ENCODE data around the gene RHOT1. TPM values are rescaled to one million over a fixed set of nuclear protein-coding genes. Genes with fewer than 3 reads are reported as not detected.
A peak's percentile ranks its signal among the peaks of the same experiment; 100 is the strongest.
"Not testable (repeated sequence)": the region's sequence is repeated elsewhere in the genome, so short reads cannot be mapped to it uniquely, and the experiment has no call there.

Gene RHOT1
- total RNA-seq (10 to 100 TPM; 18.9 to 19.5 TPM), total RNA-seq (48.7 to 51.0 reads per million in 2 donors)

GRCh38 chr17:32142038-32142856, at the start of gene RHOT1:
Gene RHOT1, plus strand, starts transcription at chr17:32142502. Its CDS starts 191 bp downstream, at chr17:32142693.
- H3K4me1 Mint-ChIP-seq = peaks cover 17% of the 10 kb centered on the region
- peak within 1 kb of the TSS; percentile 95 for H3K27ac Mint-ChIP-seq
- no peaks in the 10 kb centered on the region for H3K36me3 Mint-ChIP-seq (ENCODE audit: low read depth)
- DNase-seq = peak; percentile 66 to 71 (median 69)
- no peaks in the 10 kb centered on the region for H3K9me3 ChIP-seq (ENCODE audit: control insufficient read depth, low read length, poor library complexity, severe bottlenecking)
- no peaks in the 10 kb centered on the region for H3K27me3 Mint-ChIP-seq
- H3K4me3 Mint-ChIP-seq = peak within 1 kb of the TSS; percentile 98
- ATAC-seq = peak; percentile 85

DNA sequence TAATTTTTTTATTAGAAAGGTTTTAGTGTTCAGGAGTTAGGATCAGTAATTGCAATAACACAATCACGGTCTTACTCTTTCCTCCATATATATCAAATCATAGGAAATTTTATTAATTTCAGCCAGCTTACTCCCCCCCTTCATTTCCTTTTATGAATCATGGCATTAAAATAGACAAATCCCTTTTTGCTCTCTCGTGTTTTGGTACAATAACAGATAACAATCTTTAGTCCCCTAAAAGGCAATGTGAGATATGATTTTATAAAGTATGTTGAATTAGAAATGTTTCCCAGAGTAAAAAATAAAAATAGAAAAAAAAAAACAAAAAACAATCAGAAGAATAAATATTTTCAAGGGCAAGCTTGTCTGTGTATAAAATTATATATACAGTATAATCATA, 42.6 kb upstream of the RHOT1 start:
- no peaks in the 10 kb centered on the region for H3K36me3 Mint-ChIP-seq (ENCODE audit: low read depth)
- no peak for ATAC-seq
- no peak overlapping the region for H3K27ac Mint-ChIP-seq
- H3K4me3 Mint-ChIP-seq = no peak overlapping the region
- peaks cover 11% of the 10 kb centered on the region for H3K4me1 Mint-ChIP-seq
- H3K27me3 Mint-ChIP-seq = no peaks in the 10 kb centered on the region
- no peaks in the 10 kb centered on the region for H3K9me3 ChIP-seq (ENCODE audit: control insufficient read depth, low read length, poor library complexity, severe bottlenecking)
- no peak for DNase-seq

DNA sequence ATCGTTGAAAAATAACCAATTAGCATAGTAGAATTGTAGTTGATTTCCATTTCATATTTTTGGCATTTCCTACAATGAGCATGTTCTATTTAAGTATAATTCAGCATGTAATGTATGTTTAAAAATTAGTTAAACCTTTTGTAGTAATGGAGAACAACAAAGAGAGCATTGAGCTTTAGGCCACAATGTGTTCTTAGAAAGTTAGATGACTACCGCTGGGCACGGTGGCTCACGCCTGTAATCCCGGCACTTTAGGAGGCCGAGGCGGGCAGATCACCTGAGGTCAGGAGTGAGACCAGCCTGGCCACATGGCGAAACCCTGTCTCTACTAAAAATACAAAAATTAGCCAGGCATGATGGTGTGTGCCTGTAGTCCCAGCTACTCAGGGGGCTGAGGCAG, 42.0 kb upstream of the RHOT1 start:
- H3K27ac Mint-ChIP-seq; H3K9me3 ChIP-seq (ENCODE audit: control insufficient read depth, low read length, poor library complexity, severe bottlenecking); DNase-seq; H3K36me3 Mint-ChIP-seq (ENCODE audit: low read depth); H3K27me3 Mint-ChIP-seq; ATAC-seq; H3K4me3 Mint-ChIP-seq: not testable (repeated sequence)
- H3K4me1 Mint-ChIP-seq = peaks cover 13% of the 10 kb centered on the region

DNA sequence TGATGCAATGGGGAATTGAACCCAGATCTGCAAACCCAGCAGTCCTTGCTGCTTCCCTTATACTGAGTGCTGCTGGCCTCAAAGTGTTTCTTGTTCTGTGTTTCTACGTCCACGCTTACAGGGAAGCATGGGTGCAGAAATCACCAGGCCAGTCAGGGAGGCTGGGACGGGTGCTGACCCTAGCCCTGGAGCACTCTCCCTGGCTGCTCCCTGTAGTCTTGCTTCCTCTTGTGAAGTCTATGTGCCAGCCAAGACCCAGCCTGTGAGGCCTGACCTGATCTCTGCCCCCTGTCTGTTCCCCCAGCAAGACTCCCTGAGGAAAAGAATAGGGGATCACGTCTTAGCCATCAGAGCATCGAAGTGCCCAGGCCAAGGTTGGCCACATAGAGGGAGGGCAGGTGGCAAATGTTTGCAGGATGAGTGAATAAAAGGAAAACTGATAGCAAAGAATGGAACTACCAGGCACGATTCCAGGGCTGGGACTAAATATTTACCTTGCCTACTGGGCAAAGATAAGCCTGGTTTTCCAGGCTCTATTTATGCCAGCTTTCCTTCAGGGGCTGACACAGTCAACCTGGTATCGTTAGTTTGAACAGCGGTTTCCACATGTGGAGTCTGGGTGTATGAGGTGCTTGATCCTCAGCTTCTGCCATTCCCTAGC, 41.2 kb upstream of the RHOT1 start:
- DNase-seq = no peak
- no peak overlapping the region for H3K4me3 Mint-ChIP-seq
- no peaks in the 10 kb centered on the region for H3K9me3 ChIP-seq (ENCODE audit: control insufficient read depth, low read length, poor library complexity, severe bottlenecking)
- no peak overlapping the region for H3K27ac Mint-ChIP-seq
- ATAC-seq = no peak
- peaks cover 15% of the 10 kb centered on the region for H3K4me1 Mint-ChIP-seq
- H3K27me3 Mint-ChIP-seq = no peaks in the 10 kb centered on the region
- H3K36me3 Mint-ChIP-seq (ENCODE audit: low read depth) = no peaks in the 10 kb centered on the region

- no peaks in the 10 kb centered on the region for H3K9me3 ChIP-seq (ENCODE audit: control insufficient read depth, low read length, poor library complexity, severe bottlenecking)
- Mint-ChIP-seq H3K27me3 (no peaks in the 10 kb centered on the region), H3K4me1 (peaks cover 18% of the 10 kb centered on the region), H3K4me3 (no peak overlapping the region), H3K36me3 (ENCODE audit: low read depth) (no peaks in the 10 kb centered on the region), H3K27ac (no peak overlapping the region)
- no peak for DNase-seq
- no peak for ATAC-seq
Observed at GRCh38 chr17:32102172-32102571, 40.1 kb upstream of the RHOT1 start.

- no peaks in the 10 kb centered on the region for H3K27me3 Mint-ChIP-seq
- no peak for DNase-seq
- no peak overlapping the region for H3K4me3 Mint-ChIP-seq
- H3K36me3 Mint-ChIP-seq (ENCODE audit: low read depth) = no peaks in the 10 kb centered on the region
- H3K4me1 Mint-ChIP-seq = peaks cover 19% of the 10 kb centered on the region
- ATAC-seq = no peak
- no peaks in the 10 kb centered on the region for H3K9me3 ChIP-seq (ENCODE audit: control insufficient read depth, low read length, poor library complexity, severe bottlenecking)
- no peak overlapping the region for H3K27ac Mint-ChIP-seq
Observed at GRCh38 chr17:32102646-32103186, 39.6 kb upstream of the RHOT1 start.

DNA sequence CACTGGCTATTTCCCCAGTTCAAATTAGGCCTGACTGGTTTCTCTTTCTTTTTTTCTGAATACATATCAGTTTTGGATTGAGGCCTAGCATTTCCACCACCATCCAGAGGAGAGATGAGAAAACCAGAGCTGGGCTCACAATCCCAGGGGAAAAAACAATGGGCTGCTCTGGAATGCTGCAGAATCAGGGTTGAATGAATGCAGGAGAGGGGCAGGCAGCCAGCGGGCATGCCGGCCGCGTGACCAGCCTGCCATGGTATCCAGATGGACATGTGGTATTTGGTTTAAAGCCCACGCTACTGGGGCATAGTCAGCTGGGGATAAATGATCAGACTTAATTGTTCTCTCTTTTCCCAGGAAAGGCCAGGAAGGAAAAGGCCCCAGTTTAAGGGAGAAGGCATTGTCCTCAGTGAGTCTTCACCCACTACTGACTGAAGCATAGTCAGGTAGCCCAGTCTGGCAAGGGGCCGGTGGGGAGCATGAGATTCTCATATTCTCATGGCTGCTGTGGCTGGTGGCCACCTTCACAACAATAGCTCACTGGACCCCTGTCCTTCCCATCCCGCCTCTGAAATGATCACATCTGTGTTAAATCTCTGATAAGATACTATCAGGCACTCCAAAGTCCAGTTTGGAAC, 38.7 kb upstream of the RHOT1 start:
- no peak for ATAC-seq
- DNase-seq = no peak
- H3K4me1 Mint-ChIP-seq = peaks cover 19% of the 10 kb centered on the region
- peak overlapping the region; percentile 76 for H3K4me3 Mint-ChIP-seq
- no peaks in the 10 kb centered on the region for H3K27me3 Mint-ChIP-seq
- H3K36me3 Mint-ChIP-seq (ENCODE audit: low read depth) = no peaks in the 10 kb centered on the region
- peak overlapping the region; percentile 71 for H3K27ac Mint-ChIP-seq
- H3K9me3 ChIP-seq (ENCODE audit: control insufficient read depth, low read length, poor library complexity, severe bottlenecking) = no peaks in the 10 kb centered on the region

- H3K4me1 Mint-ChIP-seq = peaks cover 19% of the 10 kb centered on the region
- peak overlapping the region; percentile 71 for H3K27ac Mint-ChIP-seq
- no peaks in the 10 kb centered on the region for H3K36me3 Mint-ChIP-seq (ENCODE audit: low read depth)
- H3K4me3 Mint-ChIP-seq = peak overlapping the region; percentile 76
- H3K27me3 Mint-ChIP-seq = no peaks in the 10 kb centered on the region
- ATAC-seq (no peak), DNase-seq (no peak)
- H3K9me3 ChIP-seq (ENCODE audit: control insufficient read depth, low read length, poor library complexity, severe bottlenecking) = no peaks in the 10 kb centered on the region
Observed at GRCh38 chr17:32104158-32104557, 38.1 kb upstream of the RHOT1 start.

DNA sequence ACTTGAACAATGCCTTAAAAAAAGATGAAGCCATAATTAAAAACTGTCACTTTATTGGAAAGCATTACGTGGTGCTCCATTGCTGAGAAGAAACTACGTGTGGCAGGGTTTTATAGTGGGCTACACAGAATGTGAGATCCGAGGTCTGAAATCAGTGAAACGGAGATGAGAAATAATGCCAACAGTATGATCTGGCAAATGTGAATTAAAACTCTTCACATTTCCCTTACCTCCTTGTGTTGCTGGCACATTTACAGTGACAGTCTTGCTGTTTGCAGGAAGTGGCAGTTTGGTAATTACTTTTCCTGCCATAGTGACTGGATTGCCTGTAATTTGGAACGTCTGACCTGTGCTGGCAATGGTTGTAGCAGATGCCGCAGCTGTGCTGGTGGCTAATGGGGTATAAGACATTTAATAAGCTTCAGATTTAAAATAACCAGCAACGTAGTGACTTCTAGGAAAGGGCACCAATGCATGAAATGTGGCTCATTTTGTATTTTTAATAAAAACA, 35.8 kb upstream of the RHOT1 start:
- H3K4me3 Mint-ChIP-seq = peak overlapping the region; percentile 61
- not testable (repeated sequence) for DNase-seq; H3K36me3 Mint-ChIP-seq (ENCODE audit: low read depth); H3K27me3 Mint-ChIP-seq; ATAC-seq; H3K9me3 ChIP-seq (ENCODE audit: control insufficient read depth, low read length, poor library complexity, severe bottlenecking)
- peaks cover 21% of the 10 kb centered on the region for H3K4me1 Mint-ChIP-seq
- peak overlapping the region; percentile 21 for H3K27ac Mint-ChIP-seq

- H3K27me3 Mint-ChIP-seq; H3K9me3 ChIP-seq (ENCODE audit: control insufficient read depth, low read length, poor library complexity, severe bottlenecking); H3K4me3 Mint-ChIP-seq; H3K27ac Mint-ChIP-seq; DNase-seq; H3K36me3 Mint-ChIP-seq (ENCODE audit: low read depth); ATAC-seq: not testable (repeated sequence)
- H3K4me1 Mint-ChIP-seq = peaks cover 21% of the 10 kb centered on the region
Observed at GRCh38 chr17:32107194-32107593, 35.1 kb upstream of the RHOT1 start.

DNA sequence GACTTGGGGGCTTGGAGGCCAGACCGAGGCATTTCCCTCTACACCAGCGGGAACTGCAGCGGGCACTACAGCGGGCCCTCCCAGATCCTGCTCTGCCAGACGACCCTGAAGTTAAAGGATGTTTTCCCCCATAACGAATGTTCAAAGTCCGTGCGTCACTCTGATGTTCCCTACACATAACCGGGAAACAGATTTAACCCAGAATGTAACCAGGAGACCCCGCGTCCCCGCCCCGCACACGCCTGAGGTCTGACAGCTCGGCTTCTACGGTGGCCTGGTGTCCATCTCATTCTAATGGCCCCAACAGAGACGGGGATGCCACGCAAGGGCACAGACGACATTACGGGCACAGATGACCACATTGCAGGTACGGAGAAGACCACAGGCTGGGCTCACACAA, 31.7 kb upstream of the RHOT1 start:
- H3K36me3 Mint-ChIP-seq (ENCODE audit: low read depth) = no peaks in the 10 kb centered on the region
- H3K27ac Mint-ChIP-seq = no peak overlapping the region
- H3K4me1 Mint-ChIP-seq = peaks cover 10% of the 10 kb centered on the region
- no peak for DNase-seq
- H3K27me3 Mint-ChIP-seq = no peaks in the 10 kb centered on the region
- no peaks in the 10 kb centered on the region for H3K9me3 ChIP-seq (ENCODE audit: control insufficient read depth, low read length, poor library complexity, severe bottlenecking)
- no peak for ATAC-seq
- no peak overlapping the region for H3K4me3 Mint-ChIP-seq

GRCh38 chr17:32111141-32111771, 31.0 kb upstream of the RHOT1 start:
- DNase-seq (peak in 2 of 3 donors; percentile 6 to 16), ATAC-seq (peak; percentile 75)
- Mint-ChIP-seq H3K4me3 (no peak overlapping the region), H3K36me3 (ENCODE audit: low read depth) (peaks cover 2% of the 10 kb centered on the region), H3K4me1 (peaks cover 10% of the 10 kb centered on the region), H3K27me3 (no peaks in the 10 kb centered on the region), H3K27ac (no peak overlapping the region)
- no peaks in the 10 kb centered on the region for H3K9me3 ChIP-seq (ENCODE audit: control insufficient read depth, low read length, poor library complexity, severe bottlenecking)
